Smooth muscle cell (in vitro differentiated cells): ENCODE measurements around the gene PTPRK. TPM values are rescaled to one million over a fixed set of nuclear protein-coding genes. Genes with fewer than 3 reads are reported as not detected.

Experiments used
- DNase-seq: peaks from one replicate; lab custom pipeline; 2025; ENCODE audit not compliant: unreplicated experiment; lab: John Stamatoyannopoulos, UW
- H2AFZ ChIP-seq: fragments of 200-600 bp; sonication (generic); 2 replicates; pipeline ENCODE4 v1.6.0; 2016; ENCODE audit warnings: antibody characterized with exemption, low read depth, mild to moderate bottlenecking
- H3F3A ChIP-seq: fragments of 200-600 bp; sonication (generic); 2 replicates; pipeline ENCODE4 v1.6.0; 2017; ENCODE audit warnings: antibody characterized with exemption, low read depth
- H3K27ac ChIP-seq: fragments of 200-600 bp; sonication (generic); 2 replicates; pipeline ENCODE4 v1.5.1; 2016; ENCODE audit warnings: low read depth, mild to moderate bottlenecking
- H3K27me3 ChIP-seq: fragments of 200-600 bp; sonication (generic); 2 replicates; pipeline ENCODE4 v1.6.1; 2016; ENCODE audit warnings: low read depth, mild to moderate bottlenecking
- H3K36me3 ChIP-seq: fragments of 200-600 bp; sonication (generic); 2 replicates; pipeline ENCODE4 v1.5.1; 2016; ENCODE audit warnings: low read depth
- H3K4me1 ChIP-seq: fragments of 200-600 bp; sonication (generic); 2 replicates; pipeline ENCODE4 v1.5.1; 2016; ENCODE audit warnings: low read depth
- H3K4me2 ChIP-seq: fragments of 200-600 bp; sonication (generic); 2 replicates; pipeline ENCODE4 v1.6.0; 2016; ENCODE audit warnings: mild to moderate bottlenecking
- H3K4me3 ChIP-seq: fragments of 200-600 bp; sonication (generic); 2 replicates; pipeline ENCODE4 v1.5.1; 2016; ENCODE audit warnings: mild to moderate bottlenecking
- H3K79me2 ChIP-seq: fragments of 200-600 bp; sonication (generic); 2 replicates; pipeline ENCODE4 v1.6.0; 2016; ENCODE audit warnings: low read depth, mild to moderate bottlenecking
- H3K9ac ChIP-seq: fragments of 200-600 bp; sonication (generic); 2 replicates; pipeline ENCODE4 v1.6.0; 2016; ENCODE audit warnings: low read depth
- H3K9me3 ChIP-seq: fragments of 200-600 bp; sonication (generic); replicated peaks from 2 replicates; pipeline ENCODE4 v1.5.1; 2016; ENCODE audit warnings: low read depth
- H4K20me1 ChIP-seq: fragments of 200-600 bp; sonication (generic); 2 replicates; pipeline ENCODE4 v1.6.0; 2016; ENCODE audit warnings: low read depth
- WGBS: methylation state at CpG from one replicate; pipeline ENCODE4 v1.1.7; 2016; ENCODE audit warnings: low lambda C conversion rate; 5-methylcytosine and 5-hydroxymethylcytosine counted together
- polyA plus RNA-seq: library from polyadenylated mRNA; unstranded; fragments of >200 nt; fragmentation: Nextera tagmentation; extraction: Ambion mirVana; gene quantifications from 2 replicates; pipeline ENCODE4 v1.2.1, GENCODE V29; 2016
- total RNA-seq: library from RNA; depleted of rRNA; stranded (reverse); fragments of >200 nt; gene quantifications from 2 replicates; pipeline ENCODE4 v1.2.3, GENCODE V29; 2014
- TF ChIP-seq, protein P1 (sequence below): fragments of 200-600 bp; sonication (generic); IDR thresholded peaks from 2 replicates; pipeline ENCODE4 v1.5.1; 2017; ENCODE audit warnings: borderline replicate concordance, mild to moderate bottlenecking, antibody characterized with exemption; ENCODE audit not compliant: insufficient read depth, poor library complexity, severe bottlenecking

Gene PTPRK
- total and polyA plus RNA-seq, 2 experiments from 2014 or later: 21.7 to 50.4 TPM

DNA sequence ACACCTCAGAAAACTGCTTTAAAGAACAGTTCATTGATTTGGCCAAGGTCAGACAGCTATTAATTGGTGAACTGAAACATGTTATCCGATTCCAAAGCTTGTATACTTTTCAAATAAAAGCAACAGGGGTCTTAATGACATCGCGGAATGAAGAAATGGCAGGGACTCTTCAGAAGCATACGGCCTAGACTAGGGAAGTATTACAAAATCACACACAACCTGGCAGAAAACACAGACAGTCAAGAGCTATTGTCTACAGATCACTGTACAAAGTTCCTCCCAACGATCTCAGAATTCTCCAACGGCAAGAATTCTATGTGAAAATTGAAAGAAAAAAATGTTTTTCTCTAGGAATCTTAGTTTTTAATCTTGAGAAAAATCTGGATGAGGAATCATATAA, 105.5 kb downstream of the PTPRK start:
- Histone ChIP-seq H3K27ac (no peak overlapping the region), H3K79me2 (peaks cover 26% of the 10 kb centered on the region), H3K4me1 (no peaks in the 10 kb centered on the region), H3K27me3 (no peaks in the 10 kb centered on the region), H2AFZ (no peak overlapping the region), H4K20me1 (peaks cover 19% of the 10 kb centered on the region), H3K9me3 (no peaks in the 10 kb centered on the region), H3K4me2 (no peak overlapping the region), H3K4me3 (no peak overlapping the region), H3K9ac (no peak overlapping the region), H3K36me3 (no peaks in the 10 kb centered on the region), H3F3A (no peaks in the 10 kb centered on the region)
- no peak for DNase-seq
- WGBS: 98% methylated on average over 6 of the region's 6 CpGs
- TF ChIP-seq, protein P1, sequence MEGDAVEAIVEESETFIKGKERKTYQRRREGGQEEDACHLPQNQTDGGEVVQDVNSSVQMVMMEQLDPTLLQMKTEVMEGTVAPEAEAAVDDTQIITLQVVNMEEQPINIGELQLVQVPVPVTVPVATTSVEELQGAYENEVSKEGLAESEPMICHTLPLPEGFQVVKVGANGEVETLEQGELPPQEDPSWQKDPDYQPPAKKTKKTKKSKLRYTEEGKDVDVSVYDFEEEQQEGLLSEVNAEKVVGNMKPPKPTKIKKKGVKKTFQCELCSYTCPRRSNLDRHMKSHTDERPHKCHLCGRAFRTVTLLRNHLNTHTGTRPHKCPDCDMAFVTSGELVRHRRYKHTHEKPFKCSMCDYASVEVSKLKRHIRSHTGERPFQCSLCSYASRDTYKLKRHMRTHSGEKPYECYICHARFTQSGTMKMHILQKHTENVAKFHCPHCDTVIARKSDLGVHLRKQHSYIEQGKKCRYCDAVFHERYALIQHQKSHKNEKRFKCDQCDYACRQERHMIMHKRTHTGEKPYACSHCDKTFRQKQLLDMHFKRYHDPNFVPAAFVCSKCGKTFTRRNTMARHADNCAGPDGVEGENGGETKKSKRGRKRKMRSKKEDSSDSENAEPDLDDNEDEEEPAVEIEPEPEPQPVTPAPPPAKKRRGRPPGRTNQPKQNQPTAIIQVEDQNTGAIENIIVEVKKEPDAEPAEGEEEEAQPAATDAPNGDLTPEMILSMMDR: no peak

DNA sequence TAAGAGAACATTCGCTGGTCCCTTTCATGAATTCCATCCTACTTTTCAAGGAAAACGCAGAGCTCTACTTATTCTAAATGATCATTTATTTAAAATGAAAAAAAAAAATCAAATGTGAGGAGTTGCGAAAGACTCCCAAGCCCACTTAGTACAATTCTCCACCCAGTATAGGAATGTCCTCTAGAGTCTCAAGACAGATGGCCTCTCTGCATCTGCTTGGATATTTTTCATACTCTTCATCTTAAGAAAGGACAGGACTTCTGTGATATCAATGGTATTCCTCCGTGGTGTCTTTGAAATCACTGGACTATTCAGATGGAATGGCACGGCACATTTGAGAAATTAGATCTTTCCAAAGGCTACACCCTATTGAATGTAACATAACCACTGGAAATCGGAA, 107.1 kb downstream of the PTPRK start:
- TF ChIP-seq, protein P1: no peak
- WGBS: 93% methylated on average over 6 of the region's 6 CpGs
- Histone ChIP-seq H4K20me1 (peaks cover 35% of the 10 kb centered on the region), H3K4me1 (no peaks in the 10 kb centered on the region), H2AFZ (no peak overlapping the region), H3K79me2 (peaks cover 28% of the 10 kb centered on the region), H3K27ac (no peak overlapping the region), H3K36me3 (no peaks in the 10 kb centered on the region), H3K4me2 (no peak overlapping the region), H3K27me3 (no peaks in the 10 kb centered on the region), H3K9ac (no peak overlapping the region), H3F3A (no peaks in the 10 kb centered on the region), H3K9me3 (no peaks in the 10 kb centered on the region), H3K4me3 (no peak overlapping the region)
- DNase-seq: no peak

DNA sequence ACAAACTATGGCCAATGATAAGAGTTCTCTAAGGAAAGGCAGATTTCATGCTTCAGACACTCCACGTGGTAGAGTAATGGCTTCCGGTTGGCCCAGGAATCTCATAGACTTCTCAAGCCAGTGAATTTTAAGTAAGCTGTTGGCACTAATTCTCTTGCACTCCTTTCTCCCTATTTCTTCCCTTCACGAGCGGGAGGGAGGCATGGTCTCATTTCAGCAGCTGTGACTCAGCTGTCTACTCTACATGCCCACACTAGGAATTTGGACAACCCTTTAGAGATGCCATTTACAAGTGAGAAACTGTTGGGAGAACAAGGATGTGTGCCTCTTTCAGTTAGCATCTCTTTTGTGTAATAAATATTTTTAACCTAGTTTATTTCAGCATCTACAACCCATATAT, 107.7 kb downstream of the PTPRK start:
- Histone ChIP-seq H3K79me2 (peaks cover 27% of the 10 kb centered on the region), H3K9ac (no peak overlapping the region), H3K27ac (no peak overlapping the region)

DNA sequence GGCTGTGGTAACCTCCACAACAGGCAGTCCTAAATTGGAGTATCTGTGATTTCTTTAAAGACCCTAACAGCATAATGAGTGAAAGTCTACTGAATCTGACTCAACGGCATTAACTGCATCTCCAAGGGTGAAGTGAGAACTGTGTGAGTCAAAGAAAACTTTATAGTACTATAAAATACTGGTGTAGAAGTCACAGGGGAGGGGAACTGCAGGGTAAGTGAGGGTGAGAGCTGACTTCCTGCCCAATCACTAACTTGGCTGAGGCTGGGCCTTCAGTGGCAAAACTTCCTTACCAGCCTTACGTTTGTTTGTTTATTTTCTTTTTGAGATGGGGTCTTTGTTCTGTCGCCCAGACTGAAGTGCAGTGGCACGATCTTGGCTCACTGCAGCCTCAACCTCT, 109.8 kb downstream of the PTPRK start:
- Histone ChIP-seq H3K27me3 (no peaks in the 10 kb centered on the region), H3K4me1 (no peaks in the 10 kb centered on the region), H2AFZ (no peak overlapping the region), H3K27ac (no peak overlapping the region), H3K9ac (no peak overlapping the region), H3F3A (no peaks in the 10 kb centered on the region), H3K79me2 (peaks cover 29% of the 10 kb centered on the region), H3K4me3 (no peak overlapping the region), H3K4me2 (no peak overlapping the region), H3K9me3 (no peaks in the 10 kb centered on the region), H3K36me3 (no peaks in the 10 kb centered on the region), H4K20me1 (peaks cover 40% of the 10 kb centered on the region)
- DNase-seq: no peak
- 55% methylated on average over 4 of the region's 4 CpGs for WGBS
- TF ChIP-seq, protein P1: no peak

More for the DNA sequence above, 107.7 kb downstream of the PTPRK start:
- Histone ChIP-seq H2AFZ (no peak overlapping the region), H3K4me3 (no peak overlapping the region), H3K36me3 (no peaks in the 10 kb centered on the region), H3K4me1 (no peaks in the 10 kb centered on the region), H3K9me3 (no peaks in the 10 kb centered on the region), H3K4me2 (no peak overlapping the region), H3F3A (no peaks in the 10 kb centered on the region), H4K20me1 (peaks cover 35% of the 10 kb centered on the region), H3K27me3 (no peaks in the 10 kb centered on the region)
- no peak for DNase-seq
- TF ChIP-seq, protein P1: no peak
- 69% methylated on average over 4 of the region's 4 CpGs for WGBS
